ENCODE data around the gene LCN1.

DNA sequence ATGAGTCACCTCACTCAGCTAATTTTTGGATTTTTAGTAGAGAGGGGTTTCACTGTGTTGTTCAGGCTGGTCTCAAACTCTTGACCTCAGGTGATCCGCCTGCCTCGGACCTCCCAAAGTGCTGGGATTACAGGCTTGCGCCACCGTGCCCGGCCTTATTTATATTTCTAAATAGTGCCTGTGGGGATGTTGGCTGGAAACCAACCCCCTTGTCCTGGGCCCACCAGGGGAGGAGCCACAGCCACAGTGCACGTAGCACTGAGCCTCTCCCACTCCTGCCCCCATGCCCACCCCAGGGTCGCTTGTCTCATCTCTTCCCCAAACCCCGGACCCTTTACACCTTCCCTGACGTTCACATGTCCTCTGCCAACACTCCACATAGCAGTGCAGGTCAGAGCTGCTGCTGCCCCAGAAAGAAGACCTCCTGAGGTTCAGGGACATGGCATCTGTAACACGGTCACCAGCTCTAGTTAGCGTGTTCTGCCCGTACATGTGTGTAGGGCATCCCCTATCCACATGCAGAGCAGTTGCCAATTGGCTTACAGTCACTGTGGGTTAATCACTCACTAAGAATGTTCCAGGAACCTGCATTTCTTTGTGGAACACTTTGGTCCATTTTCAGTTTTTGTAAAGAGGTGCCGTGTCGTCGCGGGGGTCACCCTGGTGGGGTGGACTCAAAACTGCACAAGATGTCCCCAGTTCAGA lies 30.9 kb upstream of the LCN1 start:
- TF ChIP-seq CTCF (conservative IDR thresholded peaks at IDR 0.05; ENCODE audit: low read length) = no peak
- TF ChIP-seq EZH2phosphoT487 (IDR thresholded peaks at IDR 0.05; ENCODE audit: borderline replicate concordance, low read depth, low read length) = no peak
